ENCODE results near the gene SPTBN2. TPM values are rescaled to one million over a fixed set of nuclear protein-coding genes. Genes with fewer than 3 reads are reported as not detected.
A peak's percentile ranks its signal among the peaks of the same experiment; 100 is the strongest.

Gene SPTBN2
- total RNA-seq, result 1 to 10 TPM; 1.4 to 1.8 TPM

DNA sequence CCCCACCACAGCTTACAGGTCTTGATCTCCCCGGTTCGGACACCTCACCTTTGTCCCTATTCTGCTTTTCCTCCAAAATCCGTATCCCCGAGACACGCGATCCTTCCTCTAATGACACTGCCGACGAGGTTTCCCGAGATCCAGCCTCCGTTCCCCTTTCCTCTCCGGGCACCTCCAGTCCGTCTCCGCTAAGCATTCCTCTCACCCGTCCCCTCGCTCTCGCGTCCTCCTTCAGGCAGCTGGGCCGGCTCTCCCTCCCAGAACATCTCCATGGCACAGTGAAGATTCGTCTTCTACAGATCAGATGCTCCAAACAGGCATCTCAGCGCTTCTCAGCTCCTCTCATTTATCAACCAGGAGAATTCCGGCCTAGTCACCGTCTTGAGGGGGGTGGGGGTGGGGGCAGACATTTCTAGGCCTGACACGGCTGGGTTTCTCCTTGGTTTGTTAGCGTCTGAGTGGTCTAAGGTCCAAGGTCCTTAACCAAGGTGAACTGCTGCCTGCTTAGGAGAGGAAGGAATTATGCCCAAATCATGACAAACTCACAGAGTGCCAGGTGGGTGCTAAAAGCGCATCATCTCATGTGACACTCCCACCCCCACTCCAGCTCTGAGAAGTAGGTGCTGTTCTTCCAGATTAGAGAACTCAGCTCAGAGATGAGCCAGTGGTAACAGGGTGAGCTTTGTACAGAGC, at the start of gene SPTBN2:
Gene SPTBN2 (minus strand): TSS at position 524 of the 693 bp plus-strand sequence. CDS start 7,976 bp downstream, outside the sequence.
- Mint-ChIP-seq H3K27me3 (peaks cover 59% of the 10 kb centered on the region), H3K9me3 (no peaks in the 10 kb centered on the region), H3K4me1 (ENCODE audit: low read depth) (peaks cover 8% of the 10 kb centered on the region), H3K36me3 (ENCODE audit: low read depth) (no peaks in the 10 kb centered on the region), H3K27ac (peak within 1 kb of the TSS; percentile 21), H3K4me3 (peak within 1 kb of the TSS; percentile 68)
- no peak for DNase-seq
- intact Hi-C loops (cut with micrococcal nuclease), result no loop called here
- ATAC-seq, result no peak
- CTCF ChIA-PET, result no interaction called here
- POLR2A ChIA-PET, result interaction anchor here (0.6 kb wide), 2 partner anchors 14 to 184 kb away, joined by 3 read pairs; no protein-coding TSS in a partner anchor
- TF ChIP-seq, protein P1, sequence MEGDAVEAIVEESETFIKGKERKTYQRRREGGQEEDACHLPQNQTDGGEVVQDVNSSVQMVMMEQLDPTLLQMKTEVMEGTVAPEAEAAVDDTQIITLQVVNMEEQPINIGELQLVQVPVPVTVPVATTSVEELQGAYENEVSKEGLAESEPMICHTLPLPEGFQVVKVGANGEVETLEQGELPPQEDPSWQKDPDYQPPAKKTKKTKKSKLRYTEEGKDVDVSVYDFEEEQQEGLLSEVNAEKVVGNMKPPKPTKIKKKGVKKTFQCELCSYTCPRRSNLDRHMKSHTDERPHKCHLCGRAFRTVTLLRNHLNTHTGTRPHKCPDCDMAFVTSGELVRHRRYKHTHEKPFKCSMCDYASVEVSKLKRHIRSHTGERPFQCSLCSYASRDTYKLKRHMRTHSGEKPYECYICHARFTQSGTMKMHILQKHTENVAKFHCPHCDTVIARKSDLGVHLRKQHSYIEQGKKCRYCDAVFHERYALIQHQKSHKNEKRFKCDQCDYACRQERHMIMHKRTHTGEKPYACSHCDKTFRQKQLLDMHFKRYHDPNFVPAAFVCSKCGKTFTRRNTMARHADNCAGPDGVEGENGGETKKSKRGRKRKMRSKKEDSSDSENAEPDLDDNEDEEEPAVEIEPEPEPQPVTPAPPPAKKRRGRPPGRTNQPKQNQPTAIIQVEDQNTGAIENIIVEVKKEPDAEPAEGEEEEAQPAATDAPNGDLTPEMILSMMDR (IDR thresholded peaks at IDR 0.05), result no peak

DNA sequence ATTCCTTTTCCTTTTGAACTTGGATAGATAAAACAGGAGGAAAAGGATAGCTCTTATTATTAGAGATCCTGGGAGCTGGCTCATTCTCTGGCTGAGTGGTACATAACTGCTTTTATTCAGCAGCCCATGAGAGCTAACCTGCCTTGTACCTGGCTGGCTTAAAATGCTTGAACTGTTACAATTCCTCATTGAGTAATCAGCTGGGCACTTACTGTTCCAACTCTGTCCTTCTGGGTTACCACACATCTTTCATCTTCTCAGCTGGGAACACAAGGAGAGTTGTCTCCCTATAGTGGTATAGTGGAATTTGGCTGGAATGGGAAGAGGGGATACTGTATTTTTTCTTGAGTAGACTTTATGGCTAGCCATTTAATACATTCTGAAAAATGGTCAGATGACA, 39.8 kb upstream of the SPTBN2 start:
- no peaks in the 10 kb centered on the region for H3K9me3 Mint-ChIP-seq
- intact Hi-C loops (cut with micrococcal nuclease), result no loop called here
- DNase-seq (no peak), ATAC-seq (no peak)
- TF ChIP-seq, protein P1 (IDR thresholded peaks at IDR 0.05), result no peak
- H3K4me3 Mint-ChIP-seq, result no peak overlapping the region
- no peak overlapping the region for H3K27ac Mint-ChIP-seq
- H3K27me3 Mint-ChIP-seq, result no peaks in the 10 kb centered on the region
- ChIA-PET CTCF (interaction anchor here (0.9 kb wide), 1 partner anchor 9 kb away, joined by 3 read pairs; no protein-coding TSS in a partner anchor), POLR2A (no interaction called here)
- H3K36me3 Mint-ChIP-seq (ENCODE audit: low read depth), result no peaks in the 10 kb centered on the region
- H3K4me1 Mint-ChIP-seq (ENCODE audit: low read depth), result no peaks in the 10 kb centered on the region

DNA sequence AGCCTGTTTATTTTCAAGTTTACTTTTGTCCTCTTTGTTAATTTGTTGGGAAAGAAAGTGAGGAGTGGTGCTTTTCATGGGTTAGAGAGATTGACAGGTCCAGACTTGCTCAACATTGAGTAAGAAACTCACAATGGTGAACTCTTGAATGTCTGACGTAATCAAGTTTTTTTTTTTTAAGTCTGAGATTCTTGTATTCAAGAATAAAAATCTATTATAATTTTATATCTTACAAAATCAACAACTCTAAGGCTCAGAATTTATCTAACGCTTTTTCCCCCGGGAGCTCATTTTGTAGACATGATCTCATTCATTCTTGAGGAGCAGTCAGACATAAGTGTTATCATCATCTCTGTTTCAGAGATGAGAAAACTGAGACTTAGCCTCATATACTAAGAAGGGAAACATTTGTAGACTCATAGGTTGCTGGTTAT, 39.1 kb upstream of the SPTBN2 start:
- Mint-ChIP-seq H3K36me3 (ENCODE audit: low read depth) (no peaks in the 10 kb centered on the region), H3K9me3 (no peaks in the 10 kb centered on the region), H3K4me1 (ENCODE audit: low read depth) (no peaks in the 10 kb centered on the region), H3K27me3 (no peaks in the 10 kb centered on the region), H3K4me3 (no peak overlapping the region), H3K27ac (peak overlapping the region; percentile 9)
- ATAC-seq (no peak), DNase-seq (no peak)
- TF ChIP-seq, protein P1 (IDR thresholded peaks at IDR 0.05), result no peak
- intact Hi-C loops (cut with micrococcal nuclease), result no loop called here
- ChIA-PET POLR2A (no interaction called here), CTCF (no interaction called here)

DNA sequence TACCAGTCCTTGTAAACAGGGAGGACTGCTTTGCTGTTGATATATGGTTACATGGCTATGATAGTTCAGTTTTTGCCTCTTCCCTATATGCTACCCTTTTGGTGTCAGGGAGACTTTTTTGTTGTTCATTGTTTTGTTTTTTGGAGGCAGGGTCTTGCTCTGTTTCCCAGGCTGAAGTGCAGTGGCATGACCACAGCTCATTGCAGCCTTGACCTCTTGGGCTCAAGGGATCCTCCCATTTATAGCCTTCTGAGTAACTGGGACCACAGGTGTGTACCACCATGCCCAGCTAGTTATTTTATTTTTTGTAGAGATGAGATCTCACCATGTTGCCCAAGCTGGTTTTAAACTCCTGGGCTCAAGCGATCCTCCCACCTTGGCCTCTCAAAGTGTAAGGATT, 38.6 kb upstream of the SPTBN2 start:
- ChIA-PET POLR2A (no interaction called here), CTCF (no interaction called here)
- H3K9me3 Mint-ChIP-seq, result no peaks in the 10 kb centered on the region
- intact Hi-C loops (cut with micrococcal nuclease), result no loop called here
- ATAC-seq (no peak), DNase-seq (no peak)
- H3K27me3 Mint-ChIP-seq, result no peaks in the 10 kb centered on the region
- TF ChIP-seq, protein P1 (IDR thresholded peaks at IDR 0.05), result no peak
- no peaks in the 10 kb centered on the region for H3K36me3 Mint-ChIP-seq (ENCODE audit: low read depth)
- H3K4me1 Mint-ChIP-seq (ENCODE audit: low read depth), result no peaks in the 10 kb centered on the region
- peak overlapping the region; percentile 9 for H3K27ac Mint-ChIP-seq
- no peak overlapping the region for H3K4me3 Mint-ChIP-seq

DNA sequence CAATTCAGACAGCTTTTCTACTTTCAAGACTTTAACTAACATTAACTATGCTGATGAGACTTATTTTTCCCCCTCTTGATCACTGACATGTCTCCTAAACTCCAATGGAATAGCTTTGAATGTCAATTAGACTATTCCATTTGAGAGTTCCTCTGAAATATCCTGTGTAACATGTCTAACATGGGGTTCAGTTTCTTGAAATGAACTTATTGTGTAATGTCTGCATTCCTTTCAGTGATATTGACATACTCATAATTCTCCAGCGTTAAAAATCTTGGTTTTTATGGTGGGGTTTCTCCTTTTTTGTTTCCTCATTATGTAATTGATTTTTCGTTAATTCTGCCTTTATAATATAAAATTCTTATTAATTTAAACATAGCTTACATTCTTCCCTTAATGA, 37.7 kb upstream of the SPTBN2 start:
- POLR2A ChIA-PET, result no interaction called here
- Mint-ChIP-seq H3K27ac (no peak overlapping the region), H3K27me3 (no peaks in the 10 kb centered on the region), H3K4me1 (ENCODE audit: low read depth) (no peaks in the 10 kb centered on the region), H3K36me3 (ENCODE audit: low read depth) (no peaks in the 10 kb centered on the region), H3K9me3 (no peaks in the 10 kb centered on the region), H3K4me3 (no peak overlapping the region)
- CTCF ChIA-PET, result interaction anchor here (0.8 to 1.5 kb wide), 2 partner anchors 66 to 73 kb away, joined by 3 read pairs; no protein-coding TSS in a partner anchor
- intact Hi-C loops (cut with micrococcal nuclease), result no loop called here
- DNase-seq (no peak), ATAC-seq (no peak)
- TF ChIP-seq, protein P1 (IDR thresholded peaks at IDR 0.05), result no peak
